HG03108 (cell line): ENCODE results near the gene SHB.

Experiments
- ATAC-seq: cut with Tn5 transposase; IDR thresholded peaks from one replicate; pipeline ENCODE4 v1.9.1; 2021; ENCODE audit warnings: moderate library complexity; ENCODE audit not compliant: unreplicated experiment

The SHB gene

DNA sequence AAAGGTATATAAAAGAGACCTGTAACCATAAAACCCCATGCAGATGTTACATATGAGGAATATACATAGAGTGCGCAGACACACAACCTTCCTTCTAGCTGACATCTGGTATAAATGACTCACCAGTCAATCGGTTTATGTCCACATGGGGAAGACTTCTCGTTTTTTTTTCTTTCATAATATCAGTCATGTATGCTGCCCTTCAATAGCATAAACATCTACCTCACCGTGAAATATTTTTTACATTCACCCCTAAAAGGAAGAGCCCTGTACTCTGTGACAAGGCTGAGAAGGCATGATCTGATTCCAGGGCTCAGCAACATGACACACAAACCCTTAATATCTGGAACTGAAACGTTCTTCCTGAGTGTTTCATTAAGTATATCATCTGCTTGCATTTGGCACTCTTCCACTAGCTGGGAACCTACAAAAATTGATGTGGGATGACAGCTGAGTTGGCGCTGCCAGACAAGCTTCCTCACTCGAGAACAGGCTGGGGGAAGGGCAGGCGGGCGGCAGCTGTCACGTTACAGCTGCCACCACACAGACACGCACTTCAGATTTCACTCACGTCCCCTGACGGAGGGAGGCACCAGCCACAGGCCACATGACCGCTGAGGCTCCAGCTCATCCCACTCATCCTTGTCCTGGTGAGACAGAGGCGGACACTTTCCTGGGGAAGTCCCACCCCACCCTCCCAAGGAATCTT lies 74.2 kb downstream of the SHB start:
- peak; percentile 67 for ATAC-seq

- no peak for ATAC-seq
Measured at GRCh38 chr9:37992924-37993349, 76.1 kb downstream of the SHB start.

DNA sequence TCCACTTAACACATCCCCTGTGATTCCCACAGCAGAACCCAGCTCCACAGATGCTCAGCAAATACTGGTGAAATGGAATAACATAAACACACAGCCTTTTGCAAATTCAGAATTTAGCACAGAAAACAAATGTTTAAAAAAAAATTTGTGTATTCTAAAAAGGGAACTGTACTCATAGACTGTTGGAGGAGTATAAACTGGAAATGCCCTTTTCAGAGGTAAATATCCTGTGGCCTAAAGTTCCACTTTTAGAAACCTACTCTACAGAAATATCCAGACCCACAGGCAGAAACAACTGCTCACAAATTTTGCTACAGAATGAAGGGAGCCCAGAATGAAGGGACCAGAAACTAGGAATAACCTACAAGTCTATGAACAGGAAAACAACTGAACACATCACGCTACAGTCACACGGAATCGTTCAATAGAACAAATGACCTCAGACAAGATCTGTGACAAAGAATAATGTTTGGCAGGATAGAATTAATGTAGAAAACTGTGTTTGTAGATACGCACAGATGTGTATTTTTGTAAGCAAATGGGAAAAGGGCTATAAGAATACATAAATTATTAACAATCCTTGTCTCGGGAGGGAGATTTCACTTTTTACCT lies 78.5 kb downstream of the SHB start:
- no peak for ATAC-seq

- no peak for ATAC-seq
Measured at GRCh38 chr9:37989701-37990100, 79.3 kb downstream of the SHB start.

- no peak for ATAC-seq
Measured at GRCh38 chr9:37988602-37989001, 80.4 kb downstream of the SHB start.

- ATAC-seq, result no peak
Measured at GRCh38 chr9:37988041-37988440, 81.0 kb downstream of the SHB start.

GRCh38 chr9:37987467-37987981 lies 81.5 kb downstream of the SHB start:
- no peak for ATAC-seq

DNA sequence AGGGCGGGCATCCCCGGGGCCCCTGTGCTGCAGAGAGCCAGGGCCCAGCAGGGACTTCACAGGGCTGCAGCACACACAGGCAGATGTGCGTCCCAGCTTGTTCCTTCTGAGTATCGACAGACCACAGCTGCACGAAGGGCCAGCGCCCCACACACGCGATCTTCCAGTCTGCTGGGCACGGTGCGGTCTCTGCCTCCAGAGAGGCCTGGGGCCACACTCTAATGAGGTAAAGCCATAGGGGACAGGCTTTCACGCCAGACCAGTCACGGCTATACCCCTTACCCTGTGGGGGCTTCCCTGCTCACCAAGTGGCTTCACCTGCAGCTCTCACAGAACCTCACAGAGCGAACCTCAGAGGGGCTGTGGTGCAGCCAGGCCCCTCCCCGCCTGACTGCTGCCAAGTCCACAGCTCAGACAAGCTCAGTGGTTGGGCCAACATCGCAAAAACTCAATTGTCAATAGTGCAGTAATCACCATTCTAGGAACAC lies 82.2 kb downstream of the SHB start:
- no peak for ATAC-seq

- no peak for ATAC-seq
Measured at GRCh38 chr9:37986001-37986400, 83.0 kb downstream of the SHB start.

GRCh38 chr9:37984672-37985611 lies 84.1 kb downstream of the SHB start:
- no peak for ATAC-seq

- ATAC-seq, result no peak
Measured at GRCh38 chr9:37984278-37984671, 84.8 kb downstream of the SHB start.

- no peak for ATAC-seq
Measured at GRCh38 chr9:37983381-37984067, 85.5 kb downstream of the SHB start.

GRCh38 chr9:37979844-37980243 lies 89.2 kb downstream of the SHB start:
- no peak for ATAC-seq

GRCh38 chr9:37978983-37979382 lies 90.0 kb downstream of the SHB start:
- ATAC-seq, result peak; percentile 61

DNA sequence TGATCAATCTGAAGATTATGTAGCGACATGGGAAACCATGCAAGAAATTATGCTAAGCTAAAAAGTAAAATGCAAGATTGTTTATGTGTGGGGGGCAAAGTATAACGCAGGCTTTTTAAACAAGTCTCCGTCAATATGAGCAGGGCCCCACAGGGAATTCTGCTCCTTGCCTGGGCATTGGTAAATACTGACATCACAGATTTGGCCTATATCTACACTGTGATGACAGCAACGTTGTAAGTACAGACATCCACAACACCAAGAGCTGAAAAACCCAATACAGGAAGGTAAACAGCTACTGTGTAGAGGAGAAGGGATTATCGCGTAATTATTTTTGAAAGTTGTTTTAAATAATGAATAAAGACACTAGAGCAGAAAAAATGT lies 90.6 kb downstream of the SHB start:
- ATAC-seq, result no peak

DNA sequence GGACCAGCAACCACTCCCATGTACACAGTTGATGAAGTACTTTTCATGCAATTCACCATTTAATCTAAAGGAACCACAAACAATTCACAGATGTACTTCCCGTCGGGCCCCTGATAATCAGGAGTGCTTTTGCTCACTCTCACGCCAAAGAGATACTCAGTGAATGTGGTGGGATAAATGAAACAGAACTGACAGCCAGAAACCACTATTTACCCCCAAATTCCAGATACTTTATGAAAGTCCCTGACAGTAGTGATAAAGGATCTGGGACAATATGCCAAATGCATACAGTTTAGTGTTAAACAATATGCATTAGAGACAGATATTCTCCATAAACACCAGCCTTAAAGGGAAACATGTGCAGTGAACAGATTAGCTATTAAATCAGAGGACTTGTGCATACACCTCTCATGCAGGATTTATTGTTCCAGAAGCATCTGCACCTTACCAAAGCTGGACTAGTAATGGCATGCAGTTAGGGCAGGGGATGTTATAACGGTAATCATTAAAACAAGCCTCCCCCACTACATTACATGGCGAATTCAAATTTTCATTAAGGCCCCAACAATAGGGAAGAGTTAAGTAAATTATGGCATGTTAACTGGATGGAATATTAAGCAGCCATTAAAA lies 91.1 kb downstream of the SHB start:
- ATAC-seq, result no peak

GRCh38 chr9:37976714-37977477 lies 92.1 kb downstream of the SHB start:
- ATAC-seq, result no peak

GRCh38 chr9:37975639-37976038 lies 93.4 kb downstream of the SHB start:
- ATAC-seq, result no peak

GRCh38 chr9:37974506-37975173 lies 94.4 kb downstream of the SHB start:
- ATAC-seq, result no peak
